Peyer's patch (tissue), 4 donors: ENCODE data around the gene NHSL2. TPM values are rescaled to one million over a fixed set of nuclear protein-coding genes. Genes with fewer than 3 reads are reported as not detected.

Experiments
- DNase-seq, 3 donors: peaks; one replicate each; pipeline ENCODE4 v3.0.0-alpha.2; 2017 to 2019
- H3K27ac ChIP-seq, 4 donors: fragments of 200-600 bp; sonication (generic); one replicate each; pipeline ENCODE4 v1.5.1; 2016 to 2019
- H3K27me3 ChIP-seq, 2 donors: fragments of 200-600 bp; sonication (generic); one replicate each; pipeline ENCODE4 v1.5.1; 2019
- H3K36me3 ChIP-seq, 3 donors: fragments of 200-600 bp; sonication (generic); one replicate each; pipeline ENCODE4 v1.5.1; 2016 to 2019
- H3K4me1 ChIP-seq, 4 donors: fragments of 200-600 bp; sonication (generic); one replicate each; pipeline ENCODE4 v1.5.1; 2016 to 2019
- H3K4me3 ChIP-seq, 4 donors: fragments of 200-600 bp; sonication (generic); 1 replicate in 3 of 4; 2 replicates in 1 of 4; pipeline ENCODE4 v1.5.1; 2016 to 2019; ENCODE audit warnings: mild to moderate bottlenecking in 1 of 4
- H3K9me3 ChIP-seq, 4 donors: fragments of 200-600 bp; sonication (generic); one replicate each; pipeline ENCODE4 v1.5.1; 2016 to 2019; ENCODE audit warnings: mild to moderate bottlenecking in 1 of 4
- POLR2A ChIP-seq, 2 donors: fragments of 450-650 bp; IDR thresholded peaks; one replicate each; pipeline ENCODE4 v1.5.1; 2017; ENCODE audit warnings: antibody characterized with exemption in 2 of 2, mild to moderate bottlenecking in 2 of 2, moderate library complexity in 2 of 2
- total RNA-seq, 4 donors: library from RNA; depleted of rRNA; stranded (reverse); fragments of >200 nt; gene quantifications; one replicate each; pipeline ENCODE4 v1.1.0, GENCODE V29; 2016
- TF ChIP-seq, protein P1 (sequence below), 6 experiments: fragments of 450-650 bp in 4 of 6; fragments of 200-600 bp in 2 of 6; sonication (generic) in 1 of 6; IDR thresholded peaks; one replicate each; pipeline ENCODE4 v1.5.1; 2017 to 2019; ENCODE audit warnings: antibody characterized with exemption in 6 of 6, mild to moderate bottlenecking in 3 of 6, moderate library complexity in 1 of 6

Gene NHSL2
- total RNA-seq, 4 donors from 2014 or later, result 0.53 to 2.9 (median 2.2) TPM

DNA sequence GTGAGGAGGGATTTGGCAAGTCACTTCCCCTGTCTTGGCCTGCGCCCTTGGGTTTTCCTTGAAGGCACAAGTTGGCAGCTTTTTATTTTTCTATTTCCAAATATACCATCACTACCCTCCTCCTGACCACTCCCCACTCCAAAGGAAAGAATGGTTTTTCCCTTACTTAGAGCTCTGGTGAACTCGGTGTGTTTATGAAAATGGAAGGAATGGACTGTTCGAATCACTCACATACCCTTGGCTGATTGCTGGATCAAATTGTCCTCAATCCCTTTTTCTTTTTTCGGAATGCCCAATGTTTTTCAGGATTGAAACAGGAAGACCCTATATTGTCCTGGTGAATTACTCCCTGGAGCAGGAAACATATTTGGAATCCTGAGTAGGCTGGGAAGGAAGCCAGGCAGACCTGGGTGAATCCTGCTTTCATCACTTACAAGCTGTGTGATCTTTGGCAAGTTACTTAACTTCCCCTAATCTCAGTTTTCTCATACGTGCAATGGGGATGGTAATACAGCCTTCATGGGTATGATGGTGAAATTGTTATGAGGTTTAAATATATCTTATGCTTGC, 150.4 kb downstream of the NHSL2 start:
- no peak for DNase-seq
- H3K4me1 ChIP-seq, result no peaks in the 10 kb centered on the region
- no peak for TF ChIP-seq POLR2A (IDR thresholded peaks at IDR 0.05)
- no peaks in the 10 kb centered on the region for H3K9me3 ChIP-seq
- H3K27me3 ChIP-seq, result no peaks in the 10 kb centered on the region
- H3K4me3 ChIP-seq, result no peak overlapping the region
- no peak overlapping the region for H3K27ac ChIP-seq
- no peaks in the 10 kb centered on the region for H3K36me3 ChIP-seq

DNA sequence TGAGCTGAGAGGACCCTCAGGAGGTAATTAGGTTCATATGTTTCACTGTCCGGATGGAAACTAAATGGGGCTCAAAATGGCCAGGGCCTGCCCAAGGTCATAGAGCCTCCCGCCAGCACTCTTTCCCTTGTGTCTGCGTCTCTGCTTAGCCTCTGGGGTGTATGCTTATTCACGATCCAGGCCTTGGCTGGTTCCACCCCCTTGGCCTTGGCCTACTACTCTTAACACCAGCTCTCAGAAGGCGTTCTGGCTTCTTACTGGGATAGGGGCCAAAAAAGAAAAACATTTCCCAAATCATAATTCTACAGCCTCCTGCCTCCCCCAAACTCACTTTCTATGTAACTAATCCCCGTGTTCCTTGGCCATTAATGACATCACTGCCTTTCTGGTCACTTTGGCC, 152.3 kb downstream of the NHSL2 start:
- peak overlapping the region in 1 of 4 donors; percentile 22 for H3K27ac ChIP-seq
- no peak overlapping the region for H3K4me3 ChIP-seq
- no peaks in the 10 kb centered on the region for H3K27me3 ChIP-seq
- H3K36me3 ChIP-seq, result no peaks in the 10 kb centered on the region
- no peaks in the 10 kb centered on the region for H3K9me3 ChIP-seq
- DNase-seq, result no peak
- no peaks in the 10 kb centered on the region for H3K4me1 ChIP-seq
- TF ChIP-seq, protein P1, sequence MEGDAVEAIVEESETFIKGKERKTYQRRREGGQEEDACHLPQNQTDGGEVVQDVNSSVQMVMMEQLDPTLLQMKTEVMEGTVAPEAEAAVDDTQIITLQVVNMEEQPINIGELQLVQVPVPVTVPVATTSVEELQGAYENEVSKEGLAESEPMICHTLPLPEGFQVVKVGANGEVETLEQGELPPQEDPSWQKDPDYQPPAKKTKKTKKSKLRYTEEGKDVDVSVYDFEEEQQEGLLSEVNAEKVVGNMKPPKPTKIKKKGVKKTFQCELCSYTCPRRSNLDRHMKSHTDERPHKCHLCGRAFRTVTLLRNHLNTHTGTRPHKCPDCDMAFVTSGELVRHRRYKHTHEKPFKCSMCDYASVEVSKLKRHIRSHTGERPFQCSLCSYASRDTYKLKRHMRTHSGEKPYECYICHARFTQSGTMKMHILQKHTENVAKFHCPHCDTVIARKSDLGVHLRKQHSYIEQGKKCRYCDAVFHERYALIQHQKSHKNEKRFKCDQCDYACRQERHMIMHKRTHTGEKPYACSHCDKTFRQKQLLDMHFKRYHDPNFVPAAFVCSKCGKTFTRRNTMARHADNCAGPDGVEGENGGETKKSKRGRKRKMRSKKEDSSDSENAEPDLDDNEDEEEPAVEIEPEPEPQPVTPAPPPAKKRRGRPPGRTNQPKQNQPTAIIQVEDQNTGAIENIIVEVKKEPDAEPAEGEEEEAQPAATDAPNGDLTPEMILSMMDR (IDR thresholded peaks at IDR 0.05), result no peak
- no peak for TF ChIP-seq POLR2A (IDR thresholded peaks at IDR 0.05)

DNA sequence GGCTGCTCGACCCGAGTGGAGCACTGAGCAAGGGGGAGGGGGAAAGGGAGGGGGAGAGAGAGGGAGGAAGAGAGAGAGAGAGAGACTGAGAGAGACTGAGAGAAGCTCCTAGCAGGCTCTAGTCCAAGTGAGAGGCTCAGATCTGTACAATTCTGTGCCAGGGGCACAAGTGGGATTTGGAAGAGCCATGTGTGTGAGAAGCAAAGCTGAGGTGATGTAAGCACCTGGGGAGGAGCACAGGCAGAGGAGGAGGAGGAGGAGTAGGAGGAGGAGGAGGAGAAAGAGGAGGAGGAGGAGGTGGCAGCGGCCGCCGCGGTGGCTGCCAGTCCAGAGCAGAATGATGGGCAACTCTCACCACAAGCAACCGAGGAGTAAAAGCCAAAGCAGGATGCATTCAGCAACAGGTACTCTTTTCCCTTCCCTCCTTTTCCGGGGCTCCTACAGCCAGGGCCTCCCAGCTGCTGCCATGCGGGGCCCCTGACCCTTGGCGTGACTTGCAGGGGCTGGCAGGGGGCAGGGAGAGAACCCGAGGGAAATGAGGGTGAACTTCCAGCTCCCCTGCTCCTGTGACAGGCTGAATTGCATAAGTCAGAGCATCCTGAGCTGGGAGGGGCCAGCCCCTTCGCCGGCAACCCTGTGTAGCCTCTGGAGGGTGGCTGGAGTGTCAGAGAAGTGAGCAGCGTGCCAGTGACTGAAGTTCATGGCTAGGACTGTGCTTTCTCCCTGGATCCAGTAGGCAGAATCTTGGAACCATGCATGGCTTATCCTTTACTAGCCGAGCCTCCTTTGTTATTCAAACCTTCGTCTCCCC, 158.9 kb downstream of the NHSL2 start:
- Histone ChIP-seq H3K9me3 (no peaks in the 10 kb centered on the region), H3K4me1 (no peaks in the 10 kb centered on the region), H3K36me3 (no peaks in the 10 kb centered on the region), H3K27me3 (no peaks in the 10 kb centered on the region), H3K4me3 (no peak overlapping the region), H3K27ac (no peak overlapping the region)
- no peak for DNase-seq
- TF ChIP-seq, protein P1 (IDR thresholded peaks at IDR 0.05), result no peak
- TF ChIP-seq POLR2A (IDR thresholded peaks at IDR 0.05), result no peak

DNA sequence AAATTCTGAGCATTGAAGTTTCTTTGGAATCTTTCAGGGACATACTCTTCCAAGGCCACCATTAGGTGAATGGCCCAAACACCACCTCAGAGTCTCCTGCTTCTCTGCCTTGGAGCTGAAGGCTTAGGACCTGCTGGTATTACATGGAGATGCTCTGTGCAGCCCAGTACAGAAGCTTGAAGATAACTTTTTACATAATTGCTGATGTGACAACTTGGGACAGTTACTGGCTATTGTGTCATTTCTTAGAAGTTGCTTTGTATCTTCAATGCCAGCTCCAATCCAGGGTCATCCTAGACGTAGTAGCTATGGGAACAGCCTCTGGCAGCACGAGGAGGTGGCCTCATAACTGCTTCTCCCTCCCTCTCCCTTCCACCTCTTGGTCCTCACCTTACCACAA, 160.6 kb downstream of the NHSL2 start:
- Histone ChIP-seq H3K9me3 (no peaks in the 10 kb centered on the region), H3K27me3 (no peaks in the 10 kb centered on the region), H3K27ac (no peak overlapping the region), H3K36me3 (no peaks in the 10 kb centered on the region), H3K4me3 (no peak overlapping the region), H3K4me1 (no peaks in the 10 kb centered on the region)
- DNase-seq, result no peak
- TF ChIP-seq, protein P1 (IDR thresholded peaks at IDR 0.05), result no peak
- no peak for TF ChIP-seq POLR2A (IDR thresholded peaks at IDR 0.05)

DNA sequence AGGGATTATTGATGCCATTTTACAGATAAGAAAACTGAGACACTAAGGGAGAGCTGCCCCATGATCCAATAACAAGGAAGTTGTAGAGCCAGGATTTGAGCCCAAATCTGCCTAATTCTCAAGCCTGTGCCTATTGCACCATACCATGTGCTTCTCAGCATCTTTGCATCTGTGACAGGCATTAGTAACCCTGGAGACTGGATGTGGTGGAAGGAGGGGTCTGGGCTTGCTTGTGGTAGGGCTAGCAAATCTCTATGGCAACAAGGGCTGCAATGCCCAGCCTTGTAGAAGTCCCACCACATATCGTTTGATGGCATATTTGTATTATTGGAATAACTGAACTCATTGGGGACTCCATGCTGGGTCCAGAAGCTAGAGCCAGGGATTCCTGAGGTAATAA, 163.0 kb downstream of the NHSL2 start:
- no peaks in the 10 kb centered on the region for H3K36me3 ChIP-seq
- H3K4me3 ChIP-seq, result no peak overlapping the region
- DNase-seq, result no peak
- H3K4me1 ChIP-seq, result no peaks in the 10 kb centered on the region
- no peak overlapping the region for H3K27ac ChIP-seq
- no peaks in the 10 kb centered on the region for H3K9me3 ChIP-seq
- TF ChIP-seq, protein P1 (IDR thresholded peaks at IDR 0.05), result no peak
- no peak for TF ChIP-seq POLR2A (IDR thresholded peaks at IDR 0.05)
- no peaks in the 10 kb centered on the region for H3K27me3 ChIP-seq

DNA sequence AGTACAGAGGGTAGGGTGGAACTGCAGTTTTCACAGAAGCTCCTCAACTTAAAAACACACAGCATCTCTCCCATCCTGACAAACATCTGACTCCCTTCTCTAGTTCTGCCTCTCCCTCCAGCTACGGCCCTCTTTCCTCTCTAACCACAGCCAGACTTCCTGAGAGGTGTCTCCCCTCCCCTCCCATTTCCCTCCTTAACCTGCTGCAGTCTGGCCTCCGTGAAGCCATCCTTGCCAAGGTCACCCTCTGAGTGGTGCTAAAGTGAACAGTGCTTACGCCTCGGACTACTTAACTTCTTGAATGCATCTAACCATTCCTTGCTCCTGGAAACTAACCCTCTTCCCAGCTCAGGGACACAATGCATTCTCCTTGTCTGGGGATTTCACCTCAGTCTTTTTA, 167.8 kb downstream of the NHSL2 start:
- Histone ChIP-seq H3K27ac (no peak overlapping the region), H3K27me3 (no peaks in the 10 kb centered on the region), H3K4me1 (no peaks in the 10 kb centered on the region), H3K36me3 (no peaks in the 10 kb centered on the region), H3K4me3 (no peak overlapping the region), H3K9me3 (no peaks in the 10 kb centered on the region)
- no peak for TF ChIP-seq POLR2A (IDR thresholded peaks at IDR 0.05)
- TF ChIP-seq, protein P1 (IDR thresholded peaks at IDR 0.05), result no peak
- no peak for DNase-seq
